Gastrocnemius medialis (tissue), 4 donors: ENCODE data around the gene TEX55.

Experiments
- CTCF ChIP-seq, 5 experiments: fragments of 450-650 bp in 3 of 5; fragments of 200-600 bp in 2 of 5; sonication (generic) in 2 of 5; IDR thresholded peaks in 4 of 5; conservative IDR thresholded peaks in 1 of 5; 1 replicate in 4 of 5; 2 replicates in 1 of 5; pipeline ENCODE4 v1.5.1; 2016 to 2019; ENCODE audit warnings: antibody characterized with exemption in 5 of 5, mild to moderate bottlenecking in 3 of 5, moderate library complexity in 3 of 5
- POLR2A ChIP-seq, 2 donors: fragments of 450-650 bp; IDR thresholded peaks; one replicate each; pipeline ENCODE4 v1.6.1; 2017; ENCODE audit warnings: antibody characterized with exemption in 2 of 2, mild to moderate bottlenecking in 2 of 2, moderate library complexity in 2 of 2

- no peak for TF ChIP-seq CTCF (IDR thresholded peaks at IDR 0.05 in 4 of 5, conservative IDR thresholded peaks at IDR 0.05 in 1 of 5)
- TF ChIP-seq POLR2A (IDR thresholded peaks at IDR 0.05): no peak
These were observed 10.9 kb downstream of the TEX55 start for GRCh38 chr3:119156868-119157267.
